Measurements from ENCODE around the gene B3GNT4.

The B3GNT4 gene
- total RNA-seq = 0 to 0.39 (median 0.17) reads per million in 3 donors

DNA sequence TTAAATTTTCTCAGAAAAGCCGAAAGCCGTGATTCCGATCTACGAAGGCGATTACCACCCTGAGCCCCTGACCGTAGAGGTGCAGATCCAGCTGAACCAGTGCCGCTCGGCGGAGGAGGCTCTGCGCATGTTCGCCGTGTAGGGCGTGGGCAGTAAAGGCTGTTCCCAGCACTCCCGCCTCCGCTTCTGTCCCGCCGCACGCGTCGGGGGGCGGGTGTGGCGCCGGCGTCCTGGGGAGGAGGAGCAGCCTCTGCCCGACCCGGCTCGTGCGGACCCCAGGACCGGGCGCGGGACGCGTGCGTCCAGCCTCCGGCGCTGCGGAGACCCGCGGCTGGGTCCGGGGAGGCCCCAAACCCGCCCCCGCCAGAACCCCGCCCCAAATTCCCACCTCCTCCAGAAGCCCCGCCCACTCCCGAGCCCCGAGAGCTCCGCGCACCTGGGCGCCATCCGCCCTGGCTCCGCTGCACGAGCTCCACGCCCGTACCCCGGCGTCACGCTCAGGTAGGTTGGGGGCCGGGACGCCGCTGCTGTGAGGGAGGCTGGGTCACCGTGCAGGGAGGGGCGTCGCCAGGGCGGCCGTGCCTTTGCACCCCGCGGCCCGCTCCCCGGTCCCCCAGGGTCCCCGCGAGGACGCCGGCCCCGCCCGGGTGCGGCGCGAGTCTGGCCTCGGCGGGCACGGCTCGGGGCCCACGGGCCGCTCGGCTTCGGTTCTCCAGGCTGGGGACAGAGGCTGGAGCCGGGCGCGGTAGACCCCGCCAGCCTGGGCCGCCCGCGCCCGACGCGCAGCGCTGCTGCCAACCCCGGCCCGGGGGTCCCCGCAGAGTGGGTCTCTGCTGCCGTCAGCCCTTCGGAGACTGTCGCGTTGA, at the start of gene B3GNT4:
B3GNT4 (plus strand) TSS at position 409 of the 866 bp plus-strand sequence. CDS start 910 bp downstream, outside the sequence.
- H3K27me3 ChIP-seq (replicated peaks; ENCODE audit: control insufficient read depth, insufficient read depth, low read length, poor library complexity, severe bottlenecking) = no peaks in the 10 kb centered on the region
- H3K9me3 ChIP-seq (ENCODE audit: control insufficient read depth, low read length) = no peaks in the 10 kb centered on the region
- H3K4me3 ChIP-seq (ENCODE audit: insufficient read depth, low read depth, low read length, poor library complexity, severe bottlenecking) = peak within 1 kb of the TSS; percentile 61
- peaks cover 10% of the 10 kb centered on the region for H3K4me1 ChIP-seq (ENCODE audit: control insufficient read depth, insufficient read depth, low read length, poor library complexity, severe bottlenecking)
- H3K27ac ChIP-seq (ENCODE audit: insufficient read depth, low read length, poor library complexity, severe bottlenecking) = no peak within 1 kb of the TSS
- peaks cover 6% of the 10 kb centered on the region for H3K36me3 ChIP-seq (ENCODE audit: control insufficient read depth, insufficient read depth, low read length)
- DNase-seq = peak; percentile 50 to 65 (median 52)

DNA sequence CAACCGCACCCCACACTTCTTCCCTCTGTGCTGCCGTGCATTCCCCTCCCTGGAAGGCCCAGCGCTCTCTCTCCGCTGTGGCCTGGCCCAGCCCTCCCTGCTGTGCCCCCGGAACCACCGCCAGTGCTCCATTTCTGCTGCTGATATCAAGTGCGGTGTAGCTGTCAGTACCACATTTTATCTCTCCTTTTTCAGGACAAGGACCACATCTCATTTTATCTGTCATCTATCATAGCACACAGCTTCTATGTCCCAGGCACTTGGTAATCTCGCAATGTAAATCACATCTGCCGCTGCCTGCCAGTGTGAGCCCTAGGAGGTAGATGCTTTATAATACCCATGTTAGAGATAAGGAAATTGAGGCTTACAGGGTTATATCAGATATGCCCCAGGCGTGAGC, 47.8 kb upstream of the B3GNT4 start:
- no peak for DNase-seq
- H3K27me3 ChIP-seq (replicated peaks; ENCODE audit: control insufficient read depth, insufficient read depth, low read length, poor library complexity, severe bottlenecking) = no peaks in the 10 kb centered on the region
- H3K27ac ChIP-seq (ENCODE audit: insufficient read depth, low read length, poor library complexity, severe bottlenecking) = no peak overlapping the region
- no peaks in the 10 kb centered on the region for H3K4me1 ChIP-seq (ENCODE audit: control insufficient read depth, insufficient read depth, low read length, poor library complexity, severe bottlenecking)
- no peaks in the 10 kb centered on the region for H3K36me3 ChIP-seq (ENCODE audit: control insufficient read depth, insufficient read depth, low read length)
- no peak overlapping the region for H3K4me3 ChIP-seq (ENCODE audit: insufficient read depth, low read depth, low read length, poor library complexity, severe bottlenecking)
- no peaks in the 10 kb centered on the region for H3K9me3 ChIP-seq (ENCODE audit: control insufficient read depth, low read length)

DNA sequence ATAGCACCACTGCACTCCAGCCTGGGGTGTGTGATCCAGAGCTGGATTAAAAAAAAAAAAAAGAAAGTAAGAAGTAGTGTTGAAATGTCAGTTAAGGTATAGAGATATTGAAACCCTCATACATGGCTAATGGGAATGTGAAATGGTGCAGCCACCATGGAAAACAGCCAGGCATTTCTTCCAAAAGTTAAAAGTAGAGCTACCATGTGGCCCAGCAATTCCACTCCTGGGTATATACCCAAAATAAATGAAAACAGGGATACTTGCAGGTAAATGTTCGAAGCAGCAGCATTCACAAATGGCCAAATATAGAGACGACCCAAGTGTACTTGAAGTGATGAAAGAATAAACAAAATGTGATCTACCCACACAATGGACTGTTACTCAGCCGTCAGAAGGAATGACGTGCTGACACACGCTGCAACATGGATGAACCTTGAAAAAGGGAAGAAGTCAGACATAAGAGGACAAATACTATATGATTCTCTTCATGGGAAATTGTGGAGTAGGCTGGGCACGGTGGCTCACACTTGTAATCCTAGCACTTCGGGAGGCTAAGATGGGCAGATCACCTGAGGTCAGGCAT, 44.7 kb upstream of the B3GNT4 start:
- Histone ChIP-seq H3K4me3 (ENCODE audit: insufficient read depth, low read depth, low read length, poor library complexity, severe bottlenecking) (no peak overlapping the region), H3K4me1 (ENCODE audit: control insufficient read depth, insufficient read depth, low read length, poor library complexity, severe bottlenecking) (no peaks in the 10 kb centered on the region), H3K9me3 (ENCODE audit: control insufficient read depth, low read length) (no peaks in the 10 kb centered on the region), H3K36me3 (ENCODE audit: control insufficient read depth, insufficient read depth, low read length) (no peaks in the 10 kb centered on the region), H3K27ac (ENCODE audit: insufficient read depth, low read length, poor library complexity, severe bottlenecking) (no peak overlapping the region), H3K27me3 (replicated peaks; ENCODE audit: control insufficient read depth, insufficient read depth, low read length, poor library complexity, severe bottlenecking) (no peaks in the 10 kb centered on the region)
- no peak for DNase-seq

DNA sequence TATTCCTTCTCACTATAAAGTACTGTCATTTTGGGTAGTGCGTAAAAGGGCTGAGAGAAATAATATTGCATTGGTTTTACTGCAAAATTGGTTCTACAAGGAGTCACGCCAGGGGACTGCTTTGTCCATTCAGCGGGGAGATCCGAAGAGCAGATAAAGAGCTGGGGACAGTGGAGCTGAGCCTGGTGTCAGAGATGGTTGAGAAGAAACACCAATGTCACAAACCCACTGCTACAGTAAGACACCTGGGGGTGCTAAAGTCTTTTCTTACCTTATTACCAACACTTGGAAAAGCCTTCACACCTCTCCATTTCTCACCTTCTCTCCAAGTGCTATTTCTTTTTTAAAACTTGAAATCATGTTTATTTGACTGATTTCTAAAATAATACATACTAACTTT, 43.6 kb upstream of the B3GNT4 start:
- Histone ChIP-seq H3K27me3 (replicated peaks; ENCODE audit: control insufficient read depth, insufficient read depth, low read length, poor library complexity, severe bottlenecking) (no peaks in the 10 kb centered on the region), H3K4me3 (ENCODE audit: insufficient read depth, low read depth, low read length, poor library complexity, severe bottlenecking) (no peak overlapping the region), H3K27ac (ENCODE audit: insufficient read depth, low read length, poor library complexity, severe bottlenecking) (no peak overlapping the region), H3K36me3 (ENCODE audit: control insufficient read depth, insufficient read depth, low read length) (no peaks in the 10 kb centered on the region), H3K9me3 (ENCODE audit: control insufficient read depth, low read length) (no peaks in the 10 kb centered on the region), H3K4me1 (ENCODE audit: control insufficient read depth, insufficient read depth, low read length, poor library complexity, severe bottlenecking) (no peaks in the 10 kb centered on the region)
- DNase-seq = no peak

GRCh38 chr12:122160761-122161160, 42.7 kb upstream of the B3GNT4 start:
- H3K9me3 ChIP-seq (ENCODE audit: control insufficient read depth, low read length) = no peaks in the 10 kb centered on the region

DNA sequence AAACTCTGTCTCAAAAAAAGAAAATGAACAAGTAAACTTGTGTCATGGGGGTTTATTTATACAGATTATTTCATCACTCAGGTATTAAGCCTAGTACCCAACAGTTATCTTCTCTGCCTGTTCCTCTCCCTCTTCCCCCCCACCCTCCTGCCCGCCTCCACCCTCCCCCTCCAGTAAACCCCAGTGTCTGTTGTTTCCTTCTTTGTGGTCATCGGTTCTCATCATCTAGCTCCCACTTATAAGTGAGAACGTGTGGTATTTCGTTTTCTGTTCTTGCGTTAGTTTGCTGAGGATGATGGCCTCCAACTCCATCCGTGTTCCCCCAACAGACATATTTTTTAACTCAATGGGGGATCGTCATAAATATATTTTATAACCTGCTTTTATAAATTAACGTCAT, 41.8 kb upstream of the B3GNT4 start:
- H3K4me3 ChIP-seq (ENCODE audit: insufficient read depth, low read depth, low read length, poor library complexity, severe bottlenecking) = no peak overlapping the region
- H3K9me3 ChIP-seq (ENCODE audit: control insufficient read depth, low read length) = no peaks in the 10 kb centered on the region
- no peak for DNase-seq
- H3K27ac ChIP-seq (ENCODE audit: insufficient read depth, low read length, poor library complexity, severe bottlenecking) = no peak overlapping the region
- H3K36me3 ChIP-seq (ENCODE audit: control insufficient read depth, insufficient read depth, low read length) = no peaks in the 10 kb centered on the region
- H3K4me1 ChIP-seq (ENCODE audit: control insufficient read depth, insufficient read depth, low read length, poor library complexity, severe bottlenecking) = no peaks in the 10 kb centered on the region
- H3K27me3 ChIP-seq (replicated peaks; ENCODE audit: control insufficient read depth, insufficient read depth, low read length, poor library complexity, severe bottlenecking) = no peaks in the 10 kb centered on the region

More at GRCh38 chr12:122160761-122161160, 42.7 kb upstream of the B3GNT4 start:
- no peak overlapping the region for H3K27ac ChIP-seq (ENCODE audit: insufficient read depth, low read length, poor library complexity, severe bottlenecking)
- H3K36me3 ChIP-seq (ENCODE audit: control insufficient read depth, insufficient read depth, low read length) = no peaks in the 10 kb centered on the region
- DNase-seq = no peak
- H3K4me1 ChIP-seq (ENCODE audit: control insufficient read depth, insufficient read depth, low read length, poor library complexity, severe bottlenecking) = no peaks in the 10 kb centered on the region
- H3K4me3 ChIP-seq (ENCODE audit: insufficient read depth, low read depth, low read length, poor library complexity, severe bottlenecking) = no peak overlapping the region
- H3K27me3 ChIP-seq (replicated peaks; ENCODE audit: control insufficient read depth, insufficient read depth, low read length, poor library complexity, severe bottlenecking) = no peaks in the 10 kb centered on the region

- H3K27me3 ChIP-seq (replicated peaks; ENCODE audit: control insufficient read depth, insufficient read depth, low read length, poor library complexity, severe bottlenecking) = no peaks in the 10 kb centered on the region
- H3K36me3 ChIP-seq (ENCODE audit: control insufficient read depth, insufficient read depth, low read length) = no peaks in the 10 kb centered on the region
- no peak overlapping the region for H3K27ac ChIP-seq (ENCODE audit: insufficient read depth, low read length, poor library complexity, severe bottlenecking)
- no peak for DNase-seq
- no peaks in the 10 kb centered on the region for H3K9me3 ChIP-seq (ENCODE audit: control insufficient read depth, low read length)
- H3K4me3 ChIP-seq (ENCODE audit: insufficient read depth, low read depth, low read length, poor library complexity, severe bottlenecking) = no peak overlapping the region
- no peaks in the 10 kb centered on the region for H3K4me1 ChIP-seq (ENCODE audit: control insufficient read depth, insufficient read depth, low read length, poor library complexity, severe bottlenecking)
Measured at GRCh38 chr12:122162976-122163375, 40.5 kb upstream of the B3GNT4 start.

- no peak for DNase-seq
- no peaks in the 10 kb centered on the region for H3K9me3 ChIP-seq (ENCODE audit: control insufficient read depth, low read length)
- H3K36me3 ChIP-seq (ENCODE audit: control insufficient read depth, insufficient read depth, low read length) = no peaks in the 10 kb centered on the region
- no peak overlapping the region for H3K27ac ChIP-seq (ENCODE audit: insufficient read depth, low read length, poor library complexity, severe bottlenecking)
- no peak overlapping the region for H3K4me3 ChIP-seq (ENCODE audit: insufficient read depth, low read depth, low read length, poor library complexity, severe bottlenecking)
- no peaks in the 10 kb centered on the region for H3K27me3 ChIP-seq (replicated peaks; ENCODE audit: control insufficient read depth, insufficient read depth, low read length, poor library complexity, severe bottlenecking)
- H3K4me1 ChIP-seq (ENCODE audit: control insufficient read depth, insufficient read depth, low read length, poor library complexity, severe bottlenecking) = no peaks in the 10 kb centered on the region
Measured at GRCh38 chr12:122166422-122167349, 36.8 kb upstream of the B3GNT4 start.

DNA sequence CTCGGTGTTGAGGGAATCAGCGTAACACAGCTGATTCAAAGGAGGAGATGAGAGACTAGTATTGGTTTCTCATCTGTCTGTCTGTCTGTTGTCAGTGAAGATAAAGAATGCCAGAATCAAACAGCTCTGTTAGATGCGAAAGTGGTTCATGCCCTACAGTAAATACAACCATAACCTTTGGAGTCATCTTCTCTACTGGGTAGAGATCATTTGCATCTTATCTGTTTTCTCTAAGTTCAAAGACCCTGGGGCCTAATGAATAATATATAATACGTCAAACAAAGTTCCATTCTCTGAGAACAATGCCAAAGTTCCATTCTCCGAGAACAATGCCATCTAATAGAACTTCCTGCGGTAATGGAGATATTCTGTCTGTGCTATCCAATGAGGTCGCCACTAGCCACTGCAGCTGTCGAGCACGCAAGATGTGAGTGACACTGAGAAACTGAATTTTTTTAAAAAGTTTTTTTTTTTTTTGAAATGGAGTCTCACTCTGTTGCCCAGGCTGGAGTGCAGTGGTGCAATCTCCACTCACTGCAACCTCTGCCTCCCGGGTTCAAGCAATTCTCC, 36.1 kb upstream of the B3GNT4 start:
- H3K9me3 ChIP-seq (ENCODE audit: control insufficient read depth, low read length) = no peaks in the 10 kb centered on the region
- no peaks in the 10 kb centered on the region for H3K4me1 ChIP-seq (ENCODE audit: control insufficient read depth, insufficient read depth, low read length, poor library complexity, severe bottlenecking)
- H3K36me3 ChIP-seq (ENCODE audit: control insufficient read depth, insufficient read depth, low read length) = no peaks in the 10 kb centered on the region
- DNase-seq = no peak
- H3K27ac ChIP-seq (ENCODE audit: insufficient read depth, low read length, poor library complexity, severe bottlenecking) = no peak overlapping the region
- H3K4me3 ChIP-seq (ENCODE audit: insufficient read depth, low read depth, low read length, poor library complexity, severe bottlenecking) = no peak overlapping the region
- H3K27me3 ChIP-seq (replicated peaks; ENCODE audit: control insufficient read depth, insufficient read depth, low read length, poor library complexity, severe bottlenecking) = no peaks in the 10 kb centered on the region

All from effector memory CD4-positive, alpha-beta T cell (primary cell).